Activated CD8-positive, alpha-beta T cell treated with anti-CD3 and anti-CD28 coated beads for 36 hours (primary cell): ENCODE data around the gene OAS1. TPM values are rescaled to one million over a fixed set of nuclear protein-coding genes. Genes with fewer than 3 reads are reported as not detected.

Experiments used
- ATAC-seq: fragments of 200-7000 bp; cut with Tn5 transposase; one replicate; pipeline ENCODE4 v1.10.0; 2021; ENCODE audit warnings: mild to moderate bottlenecking, moderate library complexity
- CTCF ChIA-PET: fragments of 350-600 bp; sonication (Branson Sonifier 250); formaldehyde crosslinking; loops from one replicate; lab custom pipeline; 2021; ENCODE audit warnings: antibody characterized with exemption; lab: Charles Lee
- POLR2A ChIA-PET: fragments of 350-600 bp; sonication (Branson Sonifier 250); formaldehyde crosslinking; loops from one replicate; lab custom pipeline; 2021; ENCODE audit warnings: antibody characterized with exemption; lab: Charles Lee
- DNase-seq: peaks from one replicate; pipeline ENCODE4 v3.0.0-alpha.2; 2020
- H3K27ac Mint-ChIP-seq: one replicate; pipeline ENCODE4 v1.8.0; 2021; ENCODE audit warnings: mild to moderate bottlenecking, mixed read lengths
- H3K27me3 Mint-ChIP-seq: one replicate; pipeline ENCODE4 v1.8.0; 2021; ENCODE audit warnings: mixed read lengths
- H3K36me3 Mint-ChIP-seq: one replicate; pipeline ENCODE4 v1.8.0; 2021; ENCODE audit warnings: low read depth, mixed read lengths
- H3K4me1 Mint-ChIP-seq: one replicate; pipeline ENCODE4 v1.8.0; 2021; ENCODE audit warnings: low read depth, mixed read lengths
- H3K4me3 Mint-ChIP-seq: one replicate; pipeline ENCODE4 v1.8.0; 2021; ENCODE audit warnings: mild to moderate bottlenecking, moderate library complexity, mixed read lengths
- H3K9me3 Mint-ChIP-seq: one replicate; pipeline ENCODE4 v1.8.0; 2021; ENCODE audit warnings: mixed read lengths
- intact Hi-C: fragments of 100-400 bp; cut with micrococcal nuclease; formaldehyde crosslinking; loops from one replicate; pipeline ENCODE4 v1.10.0; 2022
- total RNA-seq, 2 experiments: library from RNA; stranded (reverse); gene quantifications; one replicate each; pipeline ENCODE4 v1.2.3, GENCODE V29; 2021
- TF ChIP-seq, protein P1 (sequence below): fragments of 200-600 bp; IDR thresholded peaks from one replicate; pipeline ENCODE4 v1.8.0; 2022; ENCODE audit warnings: antibody characterized with exemption, mild to moderate bottlenecking

Gene OAS1
- total RNA-seq, 2 experiments from 2014 or later, result 22.7 to 26.8 TPM

DNA sequence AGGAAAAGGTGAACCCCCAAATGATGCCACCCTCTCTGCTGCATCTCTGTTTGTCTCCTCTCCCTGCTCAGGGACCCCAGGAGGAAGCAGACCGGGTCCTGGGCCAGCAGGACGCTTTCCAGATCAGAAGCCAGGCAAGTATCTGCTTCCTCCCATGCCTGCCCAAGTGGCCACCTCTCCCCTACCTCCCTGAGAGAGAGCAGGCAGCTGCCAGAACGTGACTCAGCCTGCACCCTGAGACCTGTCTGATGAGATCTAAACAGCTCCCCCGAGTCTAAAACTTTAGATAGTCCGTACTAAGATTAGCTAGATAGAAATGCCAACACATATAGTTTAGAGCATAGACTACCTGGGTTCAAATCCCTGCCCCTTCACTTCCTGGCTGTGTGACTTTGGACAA is 31.2 kb upstream of the OAS1 start:
- no peaks in the 10 kb centered on the region for H3K4me1 Mint-ChIP-seq
- no peak for ATAC-seq
- ChIA-PET POLR2A (no interaction called here), CTCF (interaction anchor here (1.3 kb wide), 1 partner anchor 117 kb away, joined by 4 read pairs; no protein-coding TSS in a partner anchor)
- DNase-seq, result no peak
- TF ChIP-seq, protein P1, sequence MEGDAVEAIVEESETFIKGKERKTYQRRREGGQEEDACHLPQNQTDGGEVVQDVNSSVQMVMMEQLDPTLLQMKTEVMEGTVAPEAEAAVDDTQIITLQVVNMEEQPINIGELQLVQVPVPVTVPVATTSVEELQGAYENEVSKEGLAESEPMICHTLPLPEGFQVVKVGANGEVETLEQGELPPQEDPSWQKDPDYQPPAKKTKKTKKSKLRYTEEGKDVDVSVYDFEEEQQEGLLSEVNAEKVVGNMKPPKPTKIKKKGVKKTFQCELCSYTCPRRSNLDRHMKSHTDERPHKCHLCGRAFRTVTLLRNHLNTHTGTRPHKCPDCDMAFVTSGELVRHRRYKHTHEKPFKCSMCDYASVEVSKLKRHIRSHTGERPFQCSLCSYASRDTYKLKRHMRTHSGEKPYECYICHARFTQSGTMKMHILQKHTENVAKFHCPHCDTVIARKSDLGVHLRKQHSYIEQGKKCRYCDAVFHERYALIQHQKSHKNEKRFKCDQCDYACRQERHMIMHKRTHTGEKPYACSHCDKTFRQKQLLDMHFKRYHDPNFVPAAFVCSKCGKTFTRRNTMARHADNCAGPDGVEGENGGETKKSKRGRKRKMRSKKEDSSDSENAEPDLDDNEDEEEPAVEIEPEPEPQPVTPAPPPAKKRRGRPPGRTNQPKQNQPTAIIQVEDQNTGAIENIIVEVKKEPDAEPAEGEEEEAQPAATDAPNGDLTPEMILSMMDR, result no peak
- H3K36me3 Mint-ChIP-seq, result no peaks in the 10 kb centered on the region
- H3K9me3 Mint-ChIP-seq, result no peaks in the 10 kb centered on the region
- H3K27ac Mint-ChIP-seq, result no peak overlapping the region
- intact Hi-C loops, result no loop called here
- H3K27me3 Mint-ChIP-seq, result peaks cover 37% of the 10 kb centered on the region
- no peak overlapping the region for H3K4me3 Mint-ChIP-seq

DNA sequence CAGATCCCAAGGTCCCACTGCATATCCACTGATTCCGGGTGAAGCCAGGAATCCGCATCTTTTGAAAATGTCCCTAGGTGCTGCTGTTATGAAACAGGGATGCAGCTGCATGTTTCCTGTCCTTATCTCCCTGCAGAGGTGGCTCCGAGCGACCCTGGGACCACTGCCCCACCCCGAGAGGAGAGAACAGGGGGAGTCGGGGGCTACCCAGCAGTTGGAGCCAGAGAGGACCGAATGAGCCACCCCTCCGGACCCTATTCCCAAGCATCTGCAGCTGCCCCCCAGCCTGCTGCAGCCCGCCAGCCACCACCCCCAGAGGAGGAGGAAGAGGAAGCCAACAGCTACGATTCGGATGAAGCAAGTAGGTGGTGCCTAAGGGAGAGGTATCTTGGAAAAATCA is 30.3 kb upstream of the OAS1 start:
- DNase-seq (no peak), ATAC-seq (no peak)
- ChIA-PET POLR2A (no interaction called here), CTCF (interaction anchor here (0.9 to 1.3 kb wide), 2 partner anchors 24 to 116 kb away, joined by 3 to 4 read pairs; no protein-coding TSS in a partner anchor)
- TF ChIP-seq, protein P1, result no peak
- intact Hi-C loops, result no loop called here
- Mint-ChIP-seq H3K4me1 (no peaks in the 10 kb centered on the region), H3K27me3 (peaks cover 34% of the 10 kb centered on the region), H3K27ac (no peak overlapping the region), H3K36me3 (no peaks in the 10 kb centered on the region), H3K4me3 (no peak overlapping the region), H3K9me3 (no peaks in the 10 kb centered on the region)

DNA sequence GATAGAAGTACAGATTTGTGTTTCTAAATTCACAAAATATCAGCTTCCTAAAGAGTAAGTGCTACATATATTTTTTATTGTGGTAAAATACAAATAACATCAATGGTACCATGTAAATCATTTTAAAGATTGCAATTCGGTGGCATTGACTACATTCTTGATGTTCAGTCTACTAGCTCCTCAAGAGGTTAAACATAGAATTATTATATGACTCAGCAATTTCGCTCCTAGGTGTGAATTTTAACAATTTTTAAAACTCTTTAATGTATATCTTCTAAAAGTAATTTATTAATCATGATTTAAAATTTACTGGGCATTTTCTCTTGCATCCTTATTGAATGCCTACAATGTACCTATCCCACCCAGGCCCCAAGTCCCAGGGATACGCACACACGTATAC is 29.8 kb upstream of the OAS1 start:
- intact Hi-C loops, result no loop called here
- no peak for ATAC-seq
- no peaks in the 10 kb centered on the region for H3K36me3 Mint-ChIP-seq
- H3K27me3 Mint-ChIP-seq, result peaks cover 34% of the 10 kb centered on the region
- H3K9me3 Mint-ChIP-seq, result no peaks in the 10 kb centered on the region
- CTCF ChIA-PET, result interaction anchor here (0.9 to 1.3 kb wide), 2 partner anchors 23 to 116 kb away, joined by 3 to 4 read pairs; no protein-coding TSS in a partner anchor
- POLR2A ChIA-PET, result no interaction called here
- H3K4me3 Mint-ChIP-seq, result no peak overlapping the region
- no peaks in the 10 kb centered on the region for H3K4me1 Mint-ChIP-seq
- no peak for DNase-seq
- TF ChIP-seq, protein P1, result no peak
- no peak overlapping the region for H3K27ac Mint-ChIP-seq

DNA sequence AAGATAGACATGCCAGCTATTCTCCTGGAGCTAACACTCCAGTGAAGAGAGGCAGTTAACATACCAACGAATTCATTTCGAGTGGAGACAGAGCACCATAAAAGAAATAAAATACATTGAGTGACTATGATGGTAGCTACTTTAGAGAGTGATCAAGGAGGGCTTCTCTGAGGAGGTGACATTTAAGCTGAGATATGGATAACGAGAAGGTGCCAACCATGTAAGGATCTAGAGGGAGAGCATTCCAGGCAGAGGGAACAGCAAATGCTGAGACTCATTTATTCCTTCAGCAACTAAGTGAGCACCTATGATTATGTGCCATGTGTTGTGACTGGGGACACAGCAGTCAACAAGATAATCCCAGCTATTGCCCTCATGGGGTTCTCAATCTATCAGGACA is 28.3 kb upstream of the OAS1 start:
- H3K4me3 Mint-ChIP-seq, result no peak overlapping the region
- H3K27me3 Mint-ChIP-seq, result peaks cover 32% of the 10 kb centered on the region
- POLR2A ChIA-PET, result interaction anchor here (0.6 kb wide), 1 partner anchor 71 kb away, joined by 3 read pairs; no protein-coding TSS in a partner anchor
- no peaks in the 10 kb centered on the region for H3K9me3 Mint-ChIP-seq
- no peaks in the 10 kb centered on the region for H3K36me3 Mint-ChIP-seq
- intact Hi-C loops, result no loop called here
- DNase-seq, result no peak
- no peaks in the 10 kb centered on the region for H3K4me1 Mint-ChIP-seq
- no peak for ATAC-seq
- CTCF ChIA-PET, result no interaction called here
- TF ChIP-seq, protein P1, result no peak
- H3K27ac Mint-ChIP-seq, result no peak overlapping the region

DNA sequence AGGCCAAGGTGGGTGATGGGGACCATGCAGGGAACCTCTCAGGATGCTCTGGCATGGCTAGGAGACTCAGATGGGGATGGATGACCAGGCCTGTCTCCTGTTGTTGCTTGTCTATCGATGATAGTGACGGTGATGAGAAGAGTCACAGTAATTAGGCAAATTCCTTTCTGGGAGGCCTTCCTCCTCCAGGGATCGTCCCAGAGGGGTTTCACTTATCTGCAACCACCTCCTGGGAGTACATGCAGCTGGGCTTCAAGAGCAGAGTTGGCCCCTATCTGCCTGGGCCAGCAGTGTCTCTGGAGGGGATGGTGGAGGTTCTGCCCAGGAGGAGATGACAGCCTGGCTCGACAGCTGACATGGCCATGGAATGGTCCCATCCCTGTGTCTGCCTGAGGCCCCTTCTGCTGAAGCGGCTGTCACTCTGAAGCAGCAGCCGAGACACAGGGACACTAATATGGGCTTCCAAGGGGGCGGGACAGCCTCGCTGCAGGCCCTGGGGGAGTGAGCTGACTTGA is 27.5 kb upstream of the OAS1 start:
- no peak overlapping the region for H3K27ac Mint-ChIP-seq
- intact Hi-C loops, result no loop called here
- no peaks in the 10 kb centered on the region for H3K9me3 Mint-ChIP-seq
- TF ChIP-seq, protein P1, result no peak
- no peaks in the 10 kb centered on the region for H3K4me1 Mint-ChIP-seq
- no peaks in the 10 kb centered on the region for H3K36me3 Mint-ChIP-seq
- ATAC-seq, result no peak
- H3K27me3 Mint-ChIP-seq, result peaks cover 27% of the 10 kb centered on the region
- DNase-seq, result no peak
- no peak overlapping the region for H3K4me3 Mint-ChIP-seq
- POLR2A ChIA-PET, result interaction anchor here (0.6 kb wide), 1 partner anchor 70 kb away, joined by 3 read pairs; no protein-coding TSS in a partner anchor
- CTCF ChIA-PET, result no interaction called here
